HG03159 (cell line): Measurements from ENCODE around the gene ADAR.

ENCODE experiments used
- ATAC-seq: cut with Tn5 transposase; IDR thresholded peaks from one replicate; pipeline ENCODE4 v1.9.1; 2021; ENCODE audit warnings: mild to moderate bottlenecking, moderate library complexity; ENCODE audit not compliant: unreplicated experiment

Gene ADAR

DNA sequence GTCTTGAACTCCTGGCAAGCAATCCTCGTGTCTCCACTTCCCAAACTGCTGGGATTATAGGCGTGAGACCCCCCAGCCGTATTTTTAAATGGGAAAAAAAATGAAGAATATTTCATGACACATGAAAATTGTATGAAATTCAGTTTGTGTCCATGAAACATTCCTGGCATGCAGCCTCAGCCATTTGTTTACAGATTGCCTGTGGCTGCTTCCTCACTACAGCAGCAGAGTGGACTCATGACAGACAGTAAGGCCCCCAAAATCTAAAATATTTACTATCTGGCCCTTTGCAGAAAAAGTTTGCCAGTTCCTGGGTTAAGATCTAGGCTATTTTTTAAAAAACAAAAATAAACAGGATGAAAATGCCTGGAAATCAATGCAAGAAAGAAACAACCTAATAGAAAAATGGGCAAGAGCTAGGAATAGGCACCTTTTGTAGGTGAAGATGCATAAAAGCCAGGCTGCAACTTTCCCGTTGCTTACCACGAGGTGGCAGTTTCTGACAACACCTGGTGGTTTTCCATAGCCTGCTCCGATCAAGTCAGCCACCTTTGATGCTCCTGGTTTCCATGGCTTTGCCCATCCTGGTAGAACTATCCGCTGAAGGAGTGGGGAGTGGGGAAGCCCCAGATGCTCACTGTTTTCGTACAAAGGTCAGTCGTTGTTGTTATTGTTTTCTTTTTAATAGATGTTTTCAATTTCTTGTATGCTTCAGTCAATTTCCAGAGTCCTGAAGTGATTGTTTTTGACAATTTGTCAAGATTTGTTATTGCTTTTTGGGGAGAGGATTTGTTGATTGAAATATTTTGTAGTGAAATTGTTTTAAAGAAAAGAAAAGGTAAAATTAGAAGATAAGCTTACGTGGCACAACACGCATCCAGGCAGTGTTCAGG is 73.8 kb downstream of the ADAR start:
- no peak for ATAC-seq
